Tibial nerve (tissue), 4 donors: ENCODE results near the gene SLC38A7. TPM values are rescaled to one million over a fixed set of nuclear protein-coding genes. Genes with fewer than 3 reads are reported as not detected.

Experiments used
- DNase-seq, 2 donors: peaks; one replicate each; pipeline ENCODE4 v3.0.0-alpha.2; 2019; ENCODE audit warnings: low spot score in 2 of 2
- H3K27ac ChIP-seq, 4 donors: fragments of 200-600 bp; sonication (generic) in 3 of 4; one replicate each; pipeline ENCODE4 v1.5.1; 2017 to 2019; ENCODE audit warnings: mild to moderate bottlenecking in 1 of 4
- H3K27me3 ChIP-seq, 2 donors: fragments of 200-600 bp; sonication (generic) in 1 of 2; one replicate each; pipeline versions ENCODE4 v1.5.1 to v1.6.0; 2017 to 2019
- H3K36me3 ChIP-seq, 3 donors: fragments of 200-600 bp; sonication (generic); one replicate each; pipeline ENCODE4 v1.5.1; 2018 to 2019
- H3K4me1 ChIP-seq, 4 donors: fragments of 200-600 bp; sonication (generic) in 3 of 4; one replicate each; pipeline ENCODE4 v1.5.1; 2017 to 2019
- H3K4me3 ChIP-seq, 4 donors: fragments of 200-600 bp; sonication (generic) in 3 of 4; one replicate each; pipeline ENCODE4 v1.5.1; 2017 to 2019; ENCODE audit warnings: mild to moderate bottlenecking in 1 of 4, moderate library complexity in 1 of 4
- H3K9me3 ChIP-seq, 4 donors: fragments of 200-600 bp; sonication (generic) in 3 of 4; one replicate each; pipeline ENCODE4 v1.5.1; 2017 to 2019
- CTCF ChIP-seq, 5 experiments: fragments of 200-600 bp in 3 of 5; fragments of 450-650 bp in 2 of 5; sonication (generic) in 3 of 5; IDR thresholded peaks; one replicate each; pipeline ENCODE4 v1.5.1; 2016 to 2019; ENCODE audit warnings: antibody characterized with exemption in 5 of 5, mild to moderate bottlenecking in 3 of 5, moderate library complexity in 2 of 5
- EP300 ChIP-seq, 2 donors: sonication (generic); formaldehyde crosslinking; IDR thresholded peaks; one replicate each; pipeline ENCODE4 v1.6.1; 2017; ENCODE audit warnings: antibody characterized with exemption in 2 of 2, mild to moderate bottlenecking in 1 of 2
- POLR2A ChIP-seq, 2 donors: fragments of 450-650 bp; IDR thresholded peaks; one replicate each; pipeline ENCODE4 v1.6.1; 2017; ENCODE audit warnings: antibody characterized with exemption in 2 of 2, mild to moderate bottlenecking in 2 of 2, moderate library complexity in 2 of 2
- WGBS, 2 donors: methylation state at CpG; one replicate each; pipeline ENCODE4 v1.1.5; 2018; 5-methylcytosine and 5-hydroxymethylcytosine counted together
- total RNA-seq, 4 donors: library from RNA; depleted of rRNA; stranded (reverse); fragments of >200 nt; gene quantifications; one replicate each; pipeline ENCODE4 v1.1.0, GENCODE V29; 2016

The SLC38A7 gene
- total RNA-seq, 4 donors from 2014 or later = 9.0 to 34.8 (median 13.2) TPM

GRCh38 chr16:58615280-58615679, 69.3 kb downstream of the SLC38A7 start:
- no peak for TF ChIP-seq EP300 (IDR thresholded peaks at IDR 0.05)
- no peak for TF ChIP-seq POLR2A (IDR thresholded peaks at IDR 0.05)
- TF ChIP-seq CTCF (IDR thresholded peaks at IDR 0.05) = no peak
- WGBS, 2 donors = 66 to 67% methylated on average over 3 of the region's 3 CpGs

More at GRCh38 chr16:58615280-58615679, 69.3 kb downstream of the SLC38A7 start:
- DNase-seq = no peak
- Histone ChIP-seq H3K4me3 (no peak overlapping the region), H3K27me3 (no peaks in the 10 kb centered on the region), H3K9me3 (no peaks in the 10 kb centered on the region), H3K4me1 (peaks cover 0 to 6% (median 3%) of the 10 kb centered on the region in 4 donors), H3K27ac (no peak overlapping the region), H3K36me3 (peaks cover 0 to 46% (median 8%) of the 10 kb centered on the region in 3 donors)

Other genes starting within 250 kb of the SLC38A7 start
- 10 to 100 TPM in 1 of 4 donors, 1 to 10 TPM in 3; 3.9 to 12.6 (median 5.9) TPM for gene NDRG4, start 184.6 kb downstream of the SLC38A7 start, total RNA-seq
- 10 to 100 TPM; 41.0 to 82.5 (median 45.2) TPM for gene SETD6, start 169.3 kb downstream of the SLC38A7 start, total RNA-seq
- gene CNOT1, start 54.9 kb downstream of the SLC38A7 start, total RNA-seq = 100 to 1,000 TPM in 2 of 4 donors, 10 to 100 TPM in 2; 80.8 to 122 (median 105) TPM
- gene GOT2, start 49.5 kb upstream of the SLC38A7 start, total RNA-seq = 10 to 100 TPM; 29.7 to 54.2 (median 34.2) TPM